Measurements from ENCODE around the gene DEFB112.

Gene DEFB112

GRCh38 chr6:50047026-50047425, 2.7 kb downstream of the DEFB112 start:
- TF ChIP-seq, protein P1, sequence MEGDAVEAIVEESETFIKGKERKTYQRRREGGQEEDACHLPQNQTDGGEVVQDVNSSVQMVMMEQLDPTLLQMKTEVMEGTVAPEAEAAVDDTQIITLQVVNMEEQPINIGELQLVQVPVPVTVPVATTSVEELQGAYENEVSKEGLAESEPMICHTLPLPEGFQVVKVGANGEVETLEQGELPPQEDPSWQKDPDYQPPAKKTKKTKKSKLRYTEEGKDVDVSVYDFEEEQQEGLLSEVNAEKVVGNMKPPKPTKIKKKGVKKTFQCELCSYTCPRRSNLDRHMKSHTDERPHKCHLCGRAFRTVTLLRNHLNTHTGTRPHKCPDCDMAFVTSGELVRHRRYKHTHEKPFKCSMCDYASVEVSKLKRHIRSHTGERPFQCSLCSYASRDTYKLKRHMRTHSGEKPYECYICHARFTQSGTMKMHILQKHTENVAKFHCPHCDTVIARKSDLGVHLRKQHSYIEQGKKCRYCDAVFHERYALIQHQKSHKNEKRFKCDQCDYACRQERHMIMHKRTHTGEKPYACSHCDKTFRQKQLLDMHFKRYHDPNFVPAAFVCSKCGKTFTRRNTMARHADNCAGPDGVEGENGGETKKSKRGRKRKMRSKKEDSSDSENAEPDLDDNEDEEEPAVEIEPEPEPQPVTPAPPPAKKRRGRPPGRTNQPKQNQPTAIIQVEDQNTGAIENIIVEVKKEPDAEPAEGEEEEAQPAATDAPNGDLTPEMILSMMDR (IDR thresholded peaks at IDR 0.05), result no peak

DNA sequence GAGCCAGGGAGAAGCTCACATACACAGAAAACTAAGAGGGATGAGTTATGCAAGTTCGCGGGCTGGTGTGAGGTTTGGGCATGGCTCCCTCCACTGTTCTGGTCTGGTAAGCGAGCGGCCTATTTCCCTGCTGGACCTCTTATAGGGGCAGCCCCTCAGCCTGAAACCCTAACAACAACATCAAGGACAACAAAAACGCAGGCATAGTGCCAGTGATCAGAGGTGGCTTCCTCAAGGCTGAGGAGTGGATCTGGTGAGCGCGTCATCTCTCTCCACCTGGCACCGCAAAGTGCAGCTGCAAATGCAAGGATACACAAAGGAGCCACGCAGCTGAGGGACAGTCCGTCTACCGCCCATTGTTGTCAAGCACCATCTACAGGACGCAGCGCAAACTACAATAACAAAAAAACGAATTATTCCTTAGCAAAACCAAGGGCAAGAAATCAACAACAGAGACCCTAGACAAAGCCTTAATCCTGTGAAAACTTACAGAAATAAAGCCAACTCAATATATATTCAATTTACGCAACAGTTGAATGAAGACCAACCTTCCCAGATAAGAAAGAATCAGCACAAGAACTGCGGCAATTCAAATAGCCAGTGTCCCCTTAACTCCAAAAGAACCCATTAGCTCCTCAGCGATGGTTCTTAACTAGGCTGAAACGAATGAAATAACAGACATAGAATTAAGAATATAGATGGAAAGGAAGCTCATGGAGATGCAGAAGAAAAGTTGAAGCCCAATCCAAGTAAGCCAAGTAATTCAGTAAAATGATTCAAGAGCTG, 18.8 kb downstream of the DEFB112 start:
- TF ChIP-seq, protein P1 (IDR thresholded peaks at IDR 0.05), result peak; percentile 42; the same call in 1 of the 2 replicates

DNA sequence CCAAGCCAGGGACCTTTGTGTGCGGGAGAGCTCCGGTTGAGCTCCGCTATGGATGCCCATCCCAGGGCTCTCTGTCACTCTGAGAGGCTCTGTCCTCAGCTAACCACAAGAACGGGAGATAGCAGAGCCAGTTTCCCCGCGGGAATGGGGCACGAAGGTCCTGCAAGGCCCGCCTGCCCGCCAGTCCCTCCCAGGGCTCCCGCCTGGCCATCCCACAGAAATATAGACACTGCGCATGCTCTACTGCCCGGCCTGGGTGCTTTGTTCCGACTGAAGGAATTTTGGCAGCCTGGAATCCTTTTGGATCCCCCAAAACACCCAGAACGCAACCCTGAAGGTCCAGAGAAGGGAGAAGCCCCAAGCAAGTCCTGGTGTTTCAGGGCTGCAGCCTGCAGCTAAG, 19.4 kb downstream of the DEFB112 start:
- TF ChIP-seq, protein P1 (IDR thresholded peaks at IDR 0.05), result no peak

DNA sequence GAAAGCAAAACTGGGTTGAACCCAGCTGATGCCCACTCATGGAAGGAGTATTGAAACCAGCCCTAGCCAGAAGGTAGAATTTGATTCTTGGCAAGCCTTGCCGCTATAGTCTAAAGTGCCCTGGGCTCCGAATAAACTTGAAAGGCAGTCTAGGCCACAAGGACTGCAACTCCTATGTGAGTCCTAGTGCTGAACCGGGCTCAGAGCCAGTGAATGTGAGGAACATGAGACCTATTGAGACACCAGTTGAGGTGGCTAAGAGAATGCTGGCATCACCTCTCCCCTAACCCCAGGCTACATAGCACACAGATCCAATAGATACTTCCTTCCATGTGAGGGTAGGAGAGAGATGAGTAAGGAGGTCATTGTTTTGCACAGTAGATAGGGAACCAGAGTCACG, 24.5 kb downstream of the DEFB112 start:
- TF ChIP-seq, protein P1 (IDR thresholded peaks at IDR 0.05), result no peak

DNA sequence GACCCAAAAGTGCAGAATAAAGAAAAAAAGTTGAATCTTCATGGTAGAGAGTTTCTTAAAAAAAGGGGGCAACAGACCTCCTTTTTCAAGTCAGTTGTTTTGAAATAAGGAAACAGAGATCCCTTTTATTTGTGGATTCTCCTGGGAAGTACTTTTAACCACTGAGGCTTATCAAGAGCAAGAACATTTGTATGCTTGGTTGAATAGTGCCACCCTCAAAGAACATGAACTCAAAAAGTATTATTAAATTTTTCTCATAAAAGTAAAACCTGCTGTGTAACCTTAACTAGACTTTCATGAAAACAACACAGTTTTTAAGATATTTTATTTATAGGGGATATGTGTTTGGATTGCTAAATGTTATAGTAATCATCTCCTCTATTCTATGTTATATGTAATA, 27.8 kb downstream of the DEFB112 start, which contains the start of gene DEFB110:
Gene DEFB110 (minus strand): TSS at position 101 of the 400 bp plus-strand sequence. CDS start 59 bp downstream, at position 42.
- TF ChIP-seq, protein P1 (IDR thresholded peaks at IDR 0.05), result no peak

DNA sequence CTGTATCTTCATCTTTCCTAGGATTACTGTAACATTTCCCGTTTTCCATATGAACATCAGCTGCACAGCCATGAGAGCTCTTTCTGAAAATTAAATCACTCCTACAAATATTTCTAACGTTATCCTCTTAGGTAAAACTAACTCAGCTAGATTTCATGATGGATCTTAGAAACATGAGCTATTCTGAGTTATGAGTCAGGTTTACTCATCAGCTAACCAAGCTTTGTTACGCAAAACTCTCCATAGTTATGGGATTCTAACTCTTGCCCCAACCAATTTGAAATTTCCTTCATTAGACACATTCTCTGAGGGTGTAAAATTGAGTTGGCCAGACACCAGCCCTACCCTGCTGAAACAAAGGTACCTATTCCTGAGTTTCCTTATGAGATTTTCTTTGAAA, 41.9 kb downstream of the DEFB112 start:
- TF ChIP-seq, protein P1 (IDR thresholded peaks at IDR 0.05), result no peak

DNA sequence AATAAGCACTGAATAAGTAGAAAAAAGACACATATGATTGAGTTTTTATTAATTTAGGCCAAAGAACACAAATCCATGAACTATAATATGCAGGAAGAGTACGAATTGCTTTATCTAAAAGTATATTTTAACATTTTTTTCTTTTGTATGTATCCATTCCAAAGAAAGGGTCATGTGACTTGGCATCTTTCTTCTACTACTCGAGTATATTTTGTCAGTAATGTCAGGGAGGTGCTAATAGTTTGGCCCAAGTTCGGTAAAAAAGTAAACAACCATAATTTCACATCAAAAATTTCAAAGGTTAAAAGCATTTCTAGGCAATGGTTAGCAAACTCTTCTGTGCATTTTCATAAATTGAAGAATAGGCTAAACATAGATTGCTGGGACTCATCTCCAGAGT, 46.6 kb downstream of the DEFB112 start:
- TF ChIP-seq, protein P1 (IDR thresholded peaks at IDR 0.05), result no peak
